ENCODE data around the gene VPS26B.
"Not testable (repeated sequence)": the region's sequence is repeated elsewhere in the genome, so short reads cannot be mapped to it uniquely, and the experiment has no call there.

Gene VPS26B

GRCh38 chr11:134223836-134224709 lies at the start of gene VPS26B, which contains the start of gene NCAPD3:
TSS of gene VPS26B (plus strand) at chr11:134224671. CDS start at chr11:134225123, 452 bp downstream.
TSS of gene NCAPD3 (minus strand) at chr11:134223967. CDS start at chr11:134223926, 41 bp downstream.
- DNase-seq, result peak; percentile 89

- DNase-seq, result no peak
These were observed 48.2 kb upstream of the VPS26B start for GRCh38 chr11:134176284-134176683.

GRCh38 chr11:134178032-134178674 lies 46.3 kb upstream of the VPS26B start:
- no peak for DNase-seq

GRCh38 chr11:134181707-134182106 lies 42.8 kb upstream of the VPS26B start:
- DNase-seq, result no peak

GRCh38 chr11:134188092-134188491 lies 36.4 kb upstream of the VPS26B start:
- DNase-seq, result not testable (repeated sequence)

- no peak for DNase-seq
These were observed 27.7 kb upstream of the VPS26B start for GRCh38 chr11:134196756-134197155.

GRCh38 chr11:134199531-134199930 lies 24.9 kb upstream of the VPS26B start:
- DNase-seq, result no peak

- no peak for DNase-seq
These were observed 23.8 kb upstream of the VPS26B start for GRCh38 chr11:134200688-134201087.

GRCh38 chr11:134202661-134203060 lies 21.8 kb upstream of the VPS26B start:
- DNase-seq, result no peak

- no peak for DNase-seq
These were observed 18.7 kb upstream of the VPS26B start for GRCh38 chr11:134205729-134206128.

GRCh38 chr11:134206185-134206584 lies 18.3 kb upstream of the VPS26B start:
- no peak for DNase-seq

GRCh38 chr11:134207538-134208239 lies 16.8 kb upstream of the VPS26B start:
- DNase-seq, result no peak

- DNase-seq, result no peak
These were observed 8.6 kb upstream of the VPS26B start for GRCh38 chr11:134215836-134216235.

- DNase-seq, result no peak
These were observed 7.7 kb upstream of the VPS26B start for GRCh38 chr11:134216816-134217215.

GRCh38 chr11:134223121-134223520 lies 1.4 kb upstream of the VPS26B start:
- no peak for DNase-seq

- DNase-seq, result peak; percentile 11
These were observed 516 bp downstream of the VPS26B start for GRCh38 chr11:134224710-134225664.

- no peak for DNase-seq
These were observed 2.4 kb downstream of the VPS26B start for GRCh38 chr11:134226806-134227325.

- no peak for DNase-seq
These were observed 4.2 kb downstream of the VPS26B start for GRCh38 chr11:134228625-134229024.

GRCh38 chr11:134229126-134229790 lies 4.8 kb downstream of the VPS26B start:
- DNase-seq, result no peak

GRCh38 chr11:134230339-134230738 lies 5.9 kb downstream of the VPS26B start:
- no peak for DNase-seq

- no peak for DNase-seq
These were observed 7.6 kb downstream of the VPS26B start for GRCh38 chr11:134231958-134232659.

All from NCI-H2029 treated with DMSO at 0.1 percent for 48 hours (cell line).